PC-3 (cell line): ENCODE data around the gene HS3ST5.

Experiments
- CTCF ChIP-seq: fragments of 300-600 bp; sonication (generic); conservative IDR thresholded peaks from 2 replicates; pipeline ENCODE4 v1.5.1; 2017; ENCODE audit warnings: antibody characterized with exemption, low read depth, mild to moderate bottlenecking, low read length
- EZH2 ChIP-seq: fragments of 300-600 bp; sonication (generic); IDR thresholded peaks from one replicate; pipeline ENCODE4 v1.6.1; 2017; ENCODE audit warnings: antibody characterized with exemption, mild to moderate bottlenecking, low read length; ENCODE audit not compliant: unreplicated experiment

GRCh38 chr6:114176726-114177125, 166.1 kb downstream of the HS3ST5 start:
- TF ChIP-seq CTCF (no peak), EZH2 (no peak)
